ENCODE results near the gene MACROD2.

Gene MACROD2

GRCh38 chr20:14234666-14235295 is 239.5 kb downstream of the MACROD2 start:
- POLR2A ChIA-PET: no interaction called here
- CTCF ChIA-PET: no interaction called here
- no peak for TF ChIP-seq CTCF (IDR thresholded peaks at IDR 0.05; ENCODE audit: insufficient read depth, low read length, missing control alignments)
- peak; percentile 3 for DNase-seq (ENCODE audit: low read depth, low spot score)
- no peak overlapping the region for H3K4me3 ChIP-seq (ENCODE audit: low read depth, low read length)

GRCh38 chr20:14235355-14235754 is 240.0 kb downstream of the MACROD2 start:
- TF ChIP-seq CTCF (IDR thresholded peaks at IDR 0.05; ENCODE audit: insufficient read depth, low read length, missing control alignments): no peak
- H3K4me3 ChIP-seq (ENCODE audit: low read depth, low read length): no peak overlapping the region
- peak; percentile 33 for DNase-seq (ENCODE audit: low read depth, low spot score)
- POLR2A ChIA-PET: no interaction called here
- CTCF ChIA-PET: no interaction called here

GRCh38 chr20:14245368-14245970 is 250.2 kb downstream of the MACROD2 start:
- POLR2A ChIA-PET: no interaction called here

GRCh38 chr20:14259689-14260088 is 264.4 kb downstream of the MACROD2 start:
- CTCF ChIA-PET: no interaction called here
- POLR2A ChIA-PET: no interaction called here
- H3K4me3 ChIP-seq (ENCODE audit: low read depth, low read length): no peak overlapping the region
- no peak for TF ChIP-seq CTCF (IDR thresholded peaks at IDR 0.05; ENCODE audit: insufficient read depth, low read length, missing control alignments)
- DNase-seq (ENCODE audit: low read depth, low spot score): no peak

More at GRCh38 chr20:14245368-14245970, 250.2 kb downstream of the MACROD2 start:
- DNase-seq (ENCODE audit: low read depth, low spot score): peak; percentile 19
- no peak for TF ChIP-seq CTCF (IDR thresholded peaks at IDR 0.05; ENCODE audit: insufficient read depth, low read length, missing control alignments)
- CTCF ChIA-PET: no interaction called here
- H3K4me3 ChIP-seq (ENCODE audit: low read depth, low read length): no peak overlapping the region

- TF ChIP-seq CTCF (IDR thresholded peaks at IDR 0.05; ENCODE audit: insufficient read depth, low read length, missing control alignments): no peak
- CTCF ChIA-PET: no interaction called here
- POLR2A ChIA-PET: no interaction called here
- H3K4me3 ChIP-seq (ENCODE audit: low read depth, low read length): no peak overlapping the region
- no peak for DNase-seq (ENCODE audit: low read depth, low spot score)
These were observed 265.1 kb downstream of the MACROD2 start for GRCh38 chr20:14260367-14260766.

- TF ChIP-seq CTCF (IDR thresholded peaks at IDR 0.05; ENCODE audit: insufficient read depth, low read length, missing control alignments): peak; percentile 28
- ChIA-PET POLR2A (no interaction called here), CTCF (interaction anchor here (1.1 to 3.5 kb wide), 2 partner anchors 72 to 75 kb away, joined by 4 to 25 read pairs; no protein-coding TSS in a partner anchor)
- no peak overlapping the region for H3K4me3 ChIP-seq (ENCODE audit: low read depth, low read length)
- DNase-seq (ENCODE audit: low read depth, low spot score): peak; percentile 1
These were observed 269.6 kb downstream of the MACROD2 start for GRCh38 chr20:14264869-14265268.
